KBM-7 (cell line): ENCODE data around the gene KCTD18.

Experiments
- DNase-seq: peaks from one replicate; pipeline ENCODE4 v3.0.0-alpha.2; 2015
- in situ Hi-C: fragments of 300-500 bp; cut with MboI; formaldehyde crosslinking; loops from 2 replicates; pipeline ENCODE4 v1.14.3; 2020; ENCODE audit warnings: low sequenced_read_pairs, low pct_unique_long_range_greater_than_20kb, mixed read lengths

KCTD18 gene

DNA sequence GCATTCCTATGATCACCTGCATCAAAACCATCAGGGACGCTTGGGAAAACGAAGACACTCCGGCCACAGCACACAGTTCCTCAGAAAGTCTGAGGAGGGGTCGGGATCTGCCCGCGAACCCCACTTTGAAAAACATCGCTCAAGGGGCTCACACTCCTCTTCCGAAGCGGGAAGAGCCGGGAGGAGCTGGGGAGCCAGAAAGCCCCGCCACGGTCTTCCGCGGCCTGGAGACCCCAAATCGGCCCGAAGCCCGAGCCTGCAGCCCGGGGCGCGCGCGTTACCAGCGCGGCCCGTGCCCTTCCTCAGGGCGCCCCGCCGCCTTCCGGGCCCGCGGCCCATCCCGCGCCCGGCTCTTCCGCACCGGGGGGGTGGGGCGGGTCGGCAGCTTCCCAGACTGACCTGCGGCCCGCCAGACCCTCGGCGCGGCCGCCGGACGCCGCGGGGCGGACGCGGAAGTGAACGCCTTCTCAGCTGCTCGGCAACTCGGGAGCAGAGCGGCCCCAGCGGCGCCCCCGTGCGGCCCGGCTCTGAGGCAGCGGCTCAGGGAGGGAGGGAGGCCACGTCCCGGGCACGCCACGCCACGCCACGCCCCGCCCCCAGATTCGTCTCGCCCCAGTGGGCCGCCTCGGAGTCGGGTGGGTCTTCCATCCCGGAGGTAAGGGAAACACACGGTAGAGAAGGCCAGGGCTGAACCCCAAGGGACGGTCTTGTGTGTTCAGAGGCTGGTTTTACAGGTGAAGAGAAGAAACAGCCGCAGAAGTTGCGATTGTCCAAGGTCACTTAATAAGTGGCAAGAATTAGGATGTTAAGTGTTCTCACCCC lies at the start of gene KCTD18:
Gene KCTD18, minus strand, starts transcription at position 457 of the 822 bp plus-strand sequence. CDS start 3,052 bp downstream, outside the sequence.
- peak; percentile 91 for DNase-seq
- in situ Hi-C loops = no loop called here

DNA sequence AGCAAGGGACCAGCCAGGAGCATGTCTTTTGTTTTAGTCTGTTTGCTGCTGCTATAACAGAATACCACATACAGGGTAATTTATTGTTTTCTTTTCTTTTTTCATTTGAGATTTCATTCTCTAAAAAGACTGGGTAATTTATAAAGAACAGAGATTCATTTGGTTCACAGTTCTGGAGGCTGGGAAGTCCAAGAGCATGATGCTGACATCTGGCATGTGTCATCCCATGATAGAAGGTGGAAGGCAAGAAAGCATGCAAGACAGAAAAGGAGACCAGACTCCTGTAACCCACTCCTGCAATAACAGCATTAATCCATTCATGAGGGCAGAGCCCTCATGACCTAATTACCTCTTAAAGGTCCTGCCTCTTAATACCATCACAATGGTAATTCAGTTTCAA lies 30.9 kb upstream of the KCTD18 start:
- in situ Hi-C loops = no loop called here
- no peak for DNase-seq

DNA sequence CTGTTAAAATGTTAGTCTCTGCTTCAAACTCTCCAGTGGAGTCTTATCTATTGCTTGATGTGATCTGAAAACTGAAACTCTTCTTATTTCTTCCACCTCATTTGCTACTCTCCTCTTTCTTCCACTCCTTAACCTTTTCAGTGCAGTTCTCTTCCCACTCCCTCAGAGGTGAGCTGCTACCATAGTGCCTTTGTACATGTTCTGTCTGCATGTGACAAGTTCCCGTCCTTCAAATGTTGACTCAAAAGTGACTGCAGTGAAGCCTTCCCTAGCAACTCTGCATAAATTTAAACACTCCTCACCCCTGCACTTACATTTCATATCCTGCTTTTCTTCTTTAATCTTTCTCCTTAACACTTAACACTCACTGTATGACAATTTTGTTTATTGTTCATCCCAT lies 28.3 kb upstream of the KCTD18 start:
- in situ Hi-C loops = no loop called here

DNA sequence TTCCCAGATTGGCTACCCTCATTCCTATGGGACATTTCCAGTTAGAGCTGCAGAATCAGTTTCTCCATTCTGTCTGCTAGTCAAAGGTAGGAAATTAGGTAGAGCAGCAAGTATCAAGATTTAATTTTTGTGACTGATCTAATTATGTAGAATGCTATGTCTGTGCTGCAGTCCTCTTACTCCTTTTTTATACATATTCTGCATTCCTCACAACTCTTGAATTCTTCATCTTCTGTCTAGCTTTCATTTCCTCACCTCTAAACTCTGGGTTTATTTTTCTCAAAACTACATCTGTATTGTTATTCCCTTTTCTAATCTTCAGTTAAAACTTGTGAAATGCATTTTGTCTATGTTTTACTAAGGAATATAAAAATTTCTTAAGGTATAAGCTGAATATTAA lies 24.7 kb upstream of the KCTD18 start:
- in situ Hi-C loops = no loop called here
- no peak for DNase-seq

More for the DNA sequence above, 28.3 kb upstream of the KCTD18 start:
- DNase-seq = no peak

DNA sequence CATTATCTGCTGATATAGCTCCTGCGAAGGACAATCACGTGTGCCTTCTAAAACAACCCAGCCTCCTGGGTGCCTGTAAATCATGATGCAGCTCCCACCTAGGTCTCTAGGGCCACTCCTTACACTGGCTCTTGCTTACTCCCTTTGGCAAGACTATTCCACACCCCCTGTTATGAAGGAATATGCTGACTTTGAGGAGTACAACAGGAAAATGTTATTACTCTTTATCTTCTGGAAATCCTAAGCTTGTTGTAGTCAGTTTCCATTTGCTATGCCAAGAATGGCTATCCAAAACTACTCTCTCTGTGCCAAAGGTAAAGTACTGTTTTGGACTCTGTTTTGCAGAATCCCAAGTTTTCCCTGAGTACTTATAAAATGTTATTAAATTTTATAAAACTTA lies 23.9 kb upstream of the KCTD18 start:
- in situ Hi-C loops = no loop called here
- DNase-seq = no peak

DNA sequence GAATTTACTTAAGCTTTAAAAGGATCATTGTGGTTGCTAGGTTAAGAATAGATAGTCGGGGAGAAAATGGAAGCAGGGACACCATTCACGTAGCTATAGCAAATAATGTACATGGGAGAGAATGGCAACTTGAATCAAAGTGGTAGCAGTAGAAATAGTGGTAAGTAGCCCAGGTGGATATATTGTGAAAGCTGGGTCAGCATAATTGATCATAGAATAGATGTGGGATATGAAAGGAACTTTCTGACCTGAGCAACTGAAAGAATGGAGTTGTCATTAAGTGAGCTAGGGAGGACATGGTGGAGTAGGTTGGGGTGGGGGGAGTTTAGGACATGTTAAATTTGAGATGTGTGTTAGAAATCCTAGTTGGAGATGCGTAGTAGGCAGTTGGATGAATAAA lies 18.4 kb upstream of the KCTD18 start:
- in situ Hi-C loops = no loop called here
- no peak for DNase-seq

DNA sequence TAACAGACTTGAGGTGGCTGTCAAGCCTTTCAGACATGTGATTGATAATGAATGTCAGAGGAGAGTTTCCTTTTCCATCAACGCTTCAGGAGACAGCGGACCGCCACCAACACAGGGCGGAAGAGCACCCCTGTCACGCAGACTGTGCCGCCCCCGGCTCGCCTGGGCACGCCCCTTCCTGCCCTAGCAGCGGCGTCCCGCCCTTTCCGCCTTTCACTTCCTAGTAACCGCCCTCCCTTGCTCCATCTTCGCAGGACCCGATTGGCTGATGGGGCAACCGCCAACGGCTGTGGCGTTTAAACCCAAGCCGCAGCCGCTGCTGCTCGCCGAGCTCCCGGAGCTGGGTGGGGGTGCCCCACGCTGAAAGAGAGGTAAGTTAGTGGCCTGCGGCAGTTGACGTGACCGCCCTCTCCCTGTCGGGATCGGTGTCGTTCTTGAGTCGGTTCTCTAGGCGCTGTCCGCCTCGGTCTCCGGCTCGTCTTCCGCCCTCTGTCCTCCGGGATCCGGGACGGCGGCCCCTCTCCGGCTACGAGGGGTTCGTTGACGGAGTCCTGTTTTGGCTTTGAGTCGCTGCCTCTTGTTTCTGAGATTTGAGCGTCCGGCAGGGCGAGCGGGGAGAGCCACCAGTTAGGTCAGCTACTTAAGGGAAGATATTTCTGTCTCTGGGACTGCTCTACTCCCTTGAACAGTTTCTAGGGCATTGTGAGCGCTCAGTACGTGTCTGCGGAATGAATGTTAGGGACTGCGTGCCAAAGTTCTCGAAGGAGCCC lies 16.2 kb upstream of the KCTD18 start, which contains the start of gene SGO2:
Gene SGO2, plus strand, starts transcription at position 326 of the 770 bp plus-strand sequence. CDS start 6,769 bp downstream, outside the sequence.
- DNase-seq = peak; percentile 99
- in situ Hi-C loops = no loop called here

DNA sequence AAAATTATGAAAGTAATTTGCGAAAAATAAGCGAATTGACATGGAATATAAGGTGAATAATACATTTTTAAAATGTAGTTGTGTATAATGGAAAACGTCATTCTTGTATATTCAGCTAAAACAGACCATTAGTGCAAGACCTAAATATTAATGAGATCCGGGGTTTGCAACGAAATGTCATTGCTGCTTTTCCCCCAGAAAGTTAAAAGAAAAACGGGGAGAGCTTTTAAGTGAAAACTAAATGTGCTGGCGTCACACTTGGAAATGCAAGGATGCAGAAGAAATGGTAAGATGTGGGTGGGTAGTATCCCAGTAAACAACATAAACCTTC lies 15.6 kb upstream of the KCTD18 start:
- in situ Hi-C loops = no loop called here

DNA sequence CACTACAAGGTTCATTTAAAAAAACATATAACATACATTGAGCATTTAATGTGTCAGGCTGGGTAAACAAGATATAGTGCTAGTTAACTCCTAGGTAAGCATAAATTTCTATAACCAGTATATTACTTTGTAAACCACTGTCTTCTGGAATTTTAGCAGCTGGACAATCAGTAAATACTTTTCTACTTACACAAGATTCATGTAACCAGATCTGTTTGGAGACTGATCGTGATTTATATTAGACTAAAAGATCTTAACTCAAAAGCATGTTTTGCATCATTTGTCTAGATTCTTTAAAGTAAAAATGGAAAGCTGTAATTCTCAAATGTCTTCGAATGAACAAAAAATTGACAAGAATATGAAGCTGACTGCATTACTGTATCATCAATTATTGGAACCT lies 15.2 kb upstream of the KCTD18 start:
- in situ Hi-C loops = no loop called here
- DNase-seq = no peak

More for the DNA sequence above, 15.6 kb upstream of the KCTD18 start:
- no peak for DNase-seq

DNA sequence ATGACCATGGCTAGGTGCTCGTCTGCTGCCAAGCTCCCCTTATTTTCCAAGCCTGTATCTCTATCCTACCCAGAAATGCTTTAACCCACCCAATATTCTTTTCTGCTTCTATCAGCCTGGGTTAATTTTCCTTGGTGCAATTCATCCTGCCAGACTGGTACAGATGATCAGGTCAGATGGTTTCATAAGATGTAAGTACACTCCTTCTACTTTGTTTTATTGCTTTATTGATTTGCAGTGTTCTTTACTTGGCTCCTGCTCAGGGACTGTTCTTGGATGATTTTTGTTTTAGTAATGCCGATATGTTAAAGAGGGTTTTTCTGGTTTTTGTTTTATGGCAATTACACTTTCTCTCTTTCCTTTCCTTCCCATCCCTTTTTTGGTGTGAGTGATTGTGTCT lies 13.7 kb upstream of the KCTD18 start:
- no peak for DNase-seq
- in situ Hi-C loops = no loop called here

DNA sequence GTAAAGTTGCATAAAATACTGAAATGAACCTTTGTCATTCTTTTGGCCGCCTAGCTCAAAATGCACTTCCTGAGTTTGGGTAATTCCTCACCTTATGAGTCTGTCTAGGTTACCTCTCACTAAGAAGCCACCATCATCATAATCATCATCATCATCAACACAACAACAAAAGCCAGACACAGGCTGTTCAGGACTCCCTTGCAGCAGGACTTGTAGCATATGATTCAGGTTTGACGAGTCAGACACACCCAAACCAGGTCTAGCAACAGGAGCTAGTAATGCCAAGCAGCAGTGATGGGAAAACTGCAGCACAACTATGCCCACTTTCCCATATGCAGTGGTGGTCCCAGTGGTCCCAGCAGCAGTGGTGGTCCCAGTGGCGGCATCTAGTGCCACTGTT lies 13.3 kb upstream of the KCTD18 start:
- in situ Hi-C loops = no loop called here
- no peak for DNase-seq

DNA sequence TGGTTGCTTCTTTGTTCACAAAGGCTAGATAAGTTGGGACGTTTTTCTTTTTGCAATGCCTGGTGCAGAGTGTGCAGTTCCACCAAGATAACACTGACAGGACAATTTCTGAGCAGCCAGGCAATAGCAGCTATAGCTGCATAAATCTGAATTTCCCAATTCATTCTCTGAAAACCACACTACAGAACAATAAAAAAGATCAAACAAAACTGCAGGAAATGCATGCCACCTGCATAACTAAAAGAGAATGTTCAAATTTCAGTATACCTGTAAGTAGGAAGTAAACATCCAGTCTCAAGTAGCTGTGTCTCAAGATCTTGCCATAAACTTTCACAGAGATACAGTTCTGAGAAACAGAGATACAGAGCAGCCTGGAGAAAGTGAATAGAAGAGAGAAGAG lies 5.3 kb upstream of the KCTD18 start:
- no peak for DNase-seq
- in situ Hi-C loops = no loop called here

DNA sequence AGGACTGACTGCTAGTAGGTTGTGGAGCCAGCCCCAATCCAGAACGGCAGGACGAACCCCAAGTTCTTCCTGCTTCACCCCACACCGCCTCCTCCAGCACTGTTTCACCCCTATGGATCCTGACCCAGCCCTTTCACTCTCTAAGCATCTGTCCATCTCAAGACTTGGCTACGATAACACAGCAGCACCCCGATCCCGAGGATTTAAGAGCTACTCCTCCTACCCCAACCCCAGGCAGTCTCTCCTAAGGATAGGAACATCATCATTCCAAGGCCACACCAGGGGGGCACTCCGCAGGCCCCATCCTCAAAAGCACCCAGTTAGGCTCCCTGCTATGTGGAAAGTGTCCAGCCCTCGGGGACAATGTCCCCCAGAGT lies 645 bp downstream of the KCTD18 start:
- DNase-seq = no peak
- in situ Hi-C loops = no loop called here

DNA sequence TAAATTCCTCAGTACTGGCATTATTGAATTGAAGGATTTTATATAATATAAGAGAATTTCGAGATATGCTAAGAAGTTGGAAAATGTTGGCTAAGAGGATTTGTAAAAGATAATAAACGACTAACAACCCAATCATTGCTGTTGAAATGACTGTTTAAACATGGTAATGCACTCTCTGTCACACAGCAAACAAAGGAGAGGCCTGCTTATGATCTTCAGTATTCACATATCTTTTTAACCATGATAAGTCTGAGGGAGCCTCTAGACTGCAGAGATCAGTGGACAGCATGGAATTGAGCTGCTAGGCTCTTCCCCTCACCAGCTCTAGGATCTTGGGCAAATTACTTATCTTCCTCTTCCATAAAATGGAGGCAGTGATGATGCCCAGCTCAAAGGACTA lies 2.7 kb downstream of the KCTD18 start:
- in situ Hi-C loops = no loop called here
- no peak for DNase-seq

DNA sequence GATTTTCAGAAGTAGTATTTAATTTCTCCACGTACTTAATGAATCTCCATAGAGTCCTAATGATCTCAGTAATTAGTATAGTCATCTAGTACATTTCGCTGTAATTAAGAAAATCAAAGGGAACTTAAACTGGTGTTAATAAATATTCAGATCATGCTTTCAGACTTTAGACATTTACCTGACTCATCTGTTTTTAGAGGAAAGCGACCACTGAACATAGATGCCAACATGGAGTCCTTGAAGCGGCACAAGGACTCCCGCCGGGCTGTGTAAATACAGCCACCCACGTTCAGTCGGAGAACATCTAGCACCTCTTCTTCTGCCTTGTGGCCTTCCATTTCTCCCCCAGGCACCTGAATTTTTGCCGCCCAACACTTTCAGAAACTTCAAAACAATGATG lies 3.2 kb downstream of the KCTD18 start:
- in situ Hi-C loops = no loop called here

DNA sequence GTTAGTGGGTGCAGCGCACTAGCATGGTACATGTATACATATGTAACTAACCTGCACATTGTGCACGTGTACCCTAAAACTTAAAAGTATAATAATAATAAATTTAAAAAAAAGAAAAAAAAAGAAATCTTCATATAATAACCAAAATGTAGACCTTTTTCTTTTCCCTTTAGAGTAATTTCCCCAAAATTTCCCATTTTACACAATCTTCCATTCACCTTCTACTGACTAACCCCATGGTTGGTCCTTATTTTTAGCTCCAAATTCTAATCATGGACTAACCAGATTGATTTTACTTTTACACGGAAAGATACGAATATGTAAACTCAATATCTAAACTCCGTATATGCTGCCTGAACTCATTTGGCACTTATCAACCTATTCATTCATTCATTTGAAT lies 7.7 kb downstream of the KCTD18 start:
- in situ Hi-C loops = no loop called here
- DNase-seq = no peak

More for the DNA sequence above, 3.2 kb downstream of the KCTD18 start:
- no peak for DNase-seq

DNA sequence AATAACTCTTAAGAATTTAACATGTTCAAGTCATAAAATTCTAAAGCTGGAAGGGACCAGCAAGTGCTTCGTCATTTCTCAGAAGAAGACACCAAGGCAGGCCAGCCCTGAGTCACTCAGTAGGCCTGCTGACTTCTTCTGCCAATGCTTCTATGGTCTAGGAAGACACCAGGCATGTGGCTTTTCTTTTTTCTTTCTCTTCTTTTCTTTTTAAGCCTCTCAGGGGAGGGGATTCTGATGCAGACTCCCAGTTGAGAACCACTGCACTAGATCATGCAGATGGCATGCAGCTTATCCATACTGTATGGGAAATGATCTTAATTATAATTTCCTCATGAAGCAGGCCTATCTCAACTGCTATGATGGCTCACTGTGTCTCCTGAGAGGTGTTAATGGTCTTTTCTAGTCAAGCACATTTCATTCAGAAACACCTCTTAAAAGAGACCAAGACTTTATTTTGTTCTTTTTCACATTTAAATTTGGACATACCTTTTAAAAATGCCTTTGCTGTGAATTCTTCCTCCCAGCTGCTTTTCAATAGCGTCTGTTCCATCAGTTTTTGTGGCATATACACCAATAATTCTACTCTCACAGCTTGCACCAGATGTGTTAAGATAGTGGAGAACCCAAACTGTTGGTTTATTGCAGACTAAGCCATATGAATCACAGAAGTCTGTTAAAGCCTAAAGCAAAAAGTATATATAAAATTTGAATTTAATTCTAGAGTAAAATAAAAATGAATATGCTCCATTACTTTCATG lies 11.3 kb downstream of the KCTD18 start:
- DNase-seq = no peak
- in situ Hi-C loops = no loop called here

DNA sequence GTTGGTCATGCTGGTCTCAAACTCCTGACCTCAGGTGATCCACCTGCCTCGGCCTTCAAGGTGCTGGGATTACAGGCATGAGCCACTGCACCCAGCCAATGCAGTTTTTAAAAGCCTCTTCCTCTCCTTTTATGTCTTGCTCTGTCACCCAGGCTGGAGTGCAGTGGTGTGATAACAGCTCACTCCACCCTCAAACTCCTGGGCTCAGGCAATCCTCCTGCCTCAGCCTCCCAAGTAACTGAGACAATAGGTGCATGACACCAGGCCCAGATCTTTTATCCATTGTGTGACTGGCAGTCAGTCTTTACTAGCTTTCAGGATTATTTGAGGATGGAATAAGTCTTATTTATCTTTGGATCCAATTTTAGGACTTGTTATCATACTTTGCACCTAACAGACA lies 13.2 kb downstream of the KCTD18 start:
- DNase-seq = no peak
- in situ Hi-C loops = no loop called here

DNA sequence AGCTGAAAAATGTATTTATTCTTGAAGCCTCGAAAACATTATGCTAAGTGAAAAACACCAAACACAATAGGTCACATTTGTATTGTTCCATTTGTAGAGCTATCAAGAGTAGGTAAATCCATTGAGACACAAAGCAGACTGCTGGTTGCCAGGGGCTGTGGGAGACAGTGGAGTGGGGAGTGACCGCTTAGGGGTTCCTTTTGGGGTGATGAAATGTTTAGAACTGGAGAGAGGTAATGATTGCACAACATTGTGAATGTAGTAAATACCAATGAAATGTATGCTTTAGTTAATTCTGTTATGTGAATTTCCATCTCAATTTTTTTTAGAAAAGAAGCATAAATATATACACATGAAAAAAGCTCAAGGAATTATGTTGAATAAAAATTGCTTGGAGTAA lies 15.8 kb downstream of the KCTD18 start:
- in situ Hi-C loops = no loop called here
- DNase-seq = no peak

DNA sequence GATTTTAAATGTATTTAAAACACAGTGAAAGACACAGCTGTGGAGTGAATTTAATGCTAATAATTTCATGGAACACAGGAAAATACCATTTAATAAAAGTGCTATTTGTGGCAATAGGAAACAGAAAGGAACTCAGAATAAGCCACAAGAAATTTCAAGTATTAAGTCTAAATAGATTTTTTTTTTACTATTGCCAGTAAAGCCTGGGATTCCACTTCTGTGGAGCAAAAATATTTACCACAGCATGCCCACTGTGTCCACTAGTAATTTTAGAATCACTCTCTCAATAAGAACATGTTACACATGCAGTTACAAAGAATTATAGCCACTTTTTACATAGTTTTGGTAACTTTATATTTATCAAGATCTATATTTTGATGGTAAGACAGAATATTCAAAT lies 17.2 kb downstream of the KCTD18 start:
- DNase-seq = no peak
- in situ Hi-C loops = no loop called here
